DND-41 (cell line): ENCODE results near the gene SLC10A7.

Experiments used
- EZH2 ChIP-seq: IDR thresholded peaks from 3 replicates; pipeline ENCODE4 v1.6.1; 2012; ENCODE audit warnings: borderline replicate concordance, low read depth, mild to moderate bottlenecking, moderate library complexity, low read length, inconsistent platforms; ENCODE audit not compliant: severe bottlenecking
- TF ChIP-seq, protein P1 (sequence below): IDR thresholded peaks from 2 replicates; pipeline ENCODE4 v1.5.1; 2012; ENCODE audit warnings: borderline replicate concordance, low read length, moderate library complexity, mild to moderate bottlenecking; ENCODE audit not compliant: poor library complexity, severe bottlenecking; ENCODE audit errors: extremely low read depth

- TF ChIP-seq, protein P1, sequence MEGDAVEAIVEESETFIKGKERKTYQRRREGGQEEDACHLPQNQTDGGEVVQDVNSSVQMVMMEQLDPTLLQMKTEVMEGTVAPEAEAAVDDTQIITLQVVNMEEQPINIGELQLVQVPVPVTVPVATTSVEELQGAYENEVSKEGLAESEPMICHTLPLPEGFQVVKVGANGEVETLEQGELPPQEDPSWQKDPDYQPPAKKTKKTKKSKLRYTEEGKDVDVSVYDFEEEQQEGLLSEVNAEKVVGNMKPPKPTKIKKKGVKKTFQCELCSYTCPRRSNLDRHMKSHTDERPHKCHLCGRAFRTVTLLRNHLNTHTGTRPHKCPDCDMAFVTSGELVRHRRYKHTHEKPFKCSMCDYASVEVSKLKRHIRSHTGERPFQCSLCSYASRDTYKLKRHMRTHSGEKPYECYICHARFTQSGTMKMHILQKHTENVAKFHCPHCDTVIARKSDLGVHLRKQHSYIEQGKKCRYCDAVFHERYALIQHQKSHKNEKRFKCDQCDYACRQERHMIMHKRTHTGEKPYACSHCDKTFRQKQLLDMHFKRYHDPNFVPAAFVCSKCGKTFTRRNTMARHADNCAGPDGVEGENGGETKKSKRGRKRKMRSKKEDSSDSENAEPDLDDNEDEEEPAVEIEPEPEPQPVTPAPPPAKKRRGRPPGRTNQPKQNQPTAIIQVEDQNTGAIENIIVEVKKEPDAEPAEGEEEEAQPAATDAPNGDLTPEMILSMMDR = no peak
- TF ChIP-seq EZH2 = no peak
Measured at GRCh38 chr4:146257511-146257910, 264.2 kb downstream of the SLC10A7 start.
